ENCODE measurements around the gene LEPR.
"Not testable (repeated sequence)": the region's sequence is repeated elsewhere in the genome, so short reads cannot be mapped to it uniquely, and the experiment has no call there.

Gene LEPR, protein sequence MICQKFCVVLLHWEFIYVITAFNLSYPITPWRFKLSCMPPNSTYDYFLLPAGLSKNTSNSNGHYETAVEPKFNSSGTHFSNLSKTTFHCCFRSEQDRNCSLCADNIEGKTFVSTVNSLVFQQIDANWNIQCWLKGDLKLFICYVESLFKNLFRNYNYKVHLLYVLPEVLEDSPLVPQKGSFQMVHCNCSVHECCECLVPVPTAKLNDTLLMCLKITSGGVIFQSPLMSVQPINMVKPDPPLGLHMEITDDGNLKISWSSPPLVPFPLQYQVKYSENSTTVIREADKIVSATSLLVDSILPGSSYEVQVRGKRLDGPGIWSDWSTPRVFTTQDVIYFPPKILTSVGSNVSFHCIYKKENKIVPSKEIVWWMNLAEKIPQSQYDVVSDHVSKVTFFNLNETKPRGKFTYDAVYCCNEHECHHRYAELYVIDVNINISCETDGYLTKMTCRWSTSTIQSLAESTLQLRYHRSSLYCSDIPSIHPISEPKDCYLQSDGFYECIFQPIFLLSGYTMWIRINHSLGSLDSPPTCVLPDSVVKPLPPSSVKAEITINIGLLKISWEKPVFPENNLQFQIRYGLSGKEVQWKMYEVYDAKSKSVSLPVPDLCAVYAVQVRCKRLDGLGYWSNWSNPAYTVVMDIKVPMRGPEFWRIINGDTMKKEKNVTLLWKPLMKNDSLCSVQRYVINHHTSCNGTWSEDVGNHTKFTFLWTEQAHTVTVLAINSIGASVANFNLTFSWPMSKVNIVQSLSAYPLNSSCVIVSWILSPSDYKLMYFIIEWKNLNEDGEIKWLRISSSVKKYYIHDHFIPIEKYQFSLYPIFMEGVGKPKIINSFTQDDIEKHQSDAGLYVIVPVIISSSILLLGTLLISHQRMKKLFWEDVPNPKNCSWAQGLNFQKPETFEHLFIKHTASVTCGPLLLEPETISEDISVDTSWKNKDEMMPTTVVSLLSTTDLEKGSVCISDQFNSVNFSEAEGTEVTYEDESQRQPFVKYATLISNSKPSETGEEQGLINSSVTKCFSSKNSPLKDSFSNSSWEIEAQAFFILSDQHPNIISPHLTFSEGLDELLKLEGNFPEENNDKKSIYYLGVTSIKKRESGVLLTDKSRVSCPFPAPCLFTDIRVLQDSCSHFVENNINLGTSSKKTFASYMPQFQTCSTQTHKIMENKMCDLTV

GRCh38 chr1:65420590-65421350, at the start of gene LEPR, which contains the start of gene LEPROT:
LEPR (plus strand) TSS chr1:65420668; CDS start chr1:65565566, 144,898 bp downstream.
LEPROT (plus strand) TSS chr1:65420668; CDS start chr1:65420725, 57 bp downstream.
- DNase-seq = no peak

GRCh38 chr1:65371544-65371943, 48.9 kb upstream of the LEPR start:
- DNase-seq = no peak

DNA sequence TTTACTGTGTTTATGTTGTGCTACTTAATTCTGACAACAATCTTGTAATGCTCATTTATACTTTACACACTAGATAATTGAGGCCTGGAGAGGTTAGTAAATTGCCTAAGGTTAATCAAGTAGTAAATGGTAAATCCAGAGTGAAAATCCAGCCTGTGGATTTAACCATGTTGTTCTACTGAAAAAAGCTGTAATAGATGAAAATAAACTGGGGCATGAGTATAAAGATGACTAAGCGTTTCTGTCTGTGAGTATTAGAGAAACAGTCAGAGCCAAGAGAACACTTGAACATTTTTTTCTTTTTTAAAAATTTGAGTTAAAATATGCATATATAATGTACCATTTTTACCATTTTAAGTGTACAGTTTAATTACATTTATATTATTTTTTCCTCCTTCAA, 47.9 kb upstream of the LEPR start:
- no peak for DNase-seq

GRCh38 chr1:65377496-65378246, 42.8 kb upstream of the LEPR start:
- no peak for DNase-seq

DNA sequence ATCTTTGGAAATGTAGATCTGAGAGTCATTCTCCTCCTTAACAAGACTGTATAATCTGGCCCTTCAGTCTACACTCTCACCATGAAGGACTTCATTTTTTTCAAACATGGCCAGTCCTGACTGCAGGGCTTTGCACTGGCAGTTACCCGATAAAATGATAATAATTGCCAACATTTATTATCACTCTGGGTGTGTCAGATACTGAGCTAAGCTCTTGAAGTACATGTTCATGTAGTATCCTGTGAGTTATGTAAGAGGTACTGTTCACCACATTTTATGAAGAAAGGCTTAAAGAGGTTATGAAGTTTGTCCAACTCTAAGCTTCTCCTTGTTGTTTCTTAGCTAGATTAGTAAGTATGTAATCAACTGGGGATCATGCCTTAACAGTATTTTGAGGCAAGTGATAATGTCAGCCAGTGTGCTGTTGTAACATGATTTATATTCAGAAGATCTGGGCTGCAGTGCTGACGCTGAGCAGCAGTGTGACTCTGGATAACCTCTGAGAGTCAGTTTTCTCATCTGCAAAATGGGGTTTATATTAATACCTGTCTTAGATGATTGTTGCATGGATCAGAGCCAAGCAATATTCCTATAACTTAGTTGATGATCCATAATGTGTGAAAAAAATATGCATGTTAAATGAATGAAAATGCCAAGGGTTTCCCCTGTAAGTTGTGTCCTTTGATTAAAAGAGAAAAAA, 42.1 kb upstream of the LEPR start:
- no peak for DNase-seq

DNA sequence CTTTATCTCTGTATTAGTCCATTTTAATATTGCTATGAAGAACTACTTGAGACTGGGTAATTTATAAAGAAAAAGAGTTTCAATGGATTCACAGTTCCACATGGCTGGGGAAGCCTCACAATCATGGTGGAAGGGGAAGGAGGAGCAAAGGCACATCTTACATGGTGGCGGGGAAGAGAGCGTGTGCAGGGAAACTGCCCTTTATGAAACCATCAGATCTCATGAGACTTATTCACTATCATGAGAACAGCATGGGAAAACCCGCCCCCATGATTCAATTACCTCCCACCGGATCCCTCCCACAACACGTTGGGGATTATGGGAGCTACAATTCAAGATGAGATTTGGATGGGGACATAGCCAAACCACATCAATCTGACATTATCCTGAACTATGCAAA, 36.0 kb upstream of the LEPR start:
- not testable (repeated sequence) for DNase-seq

DNA sequence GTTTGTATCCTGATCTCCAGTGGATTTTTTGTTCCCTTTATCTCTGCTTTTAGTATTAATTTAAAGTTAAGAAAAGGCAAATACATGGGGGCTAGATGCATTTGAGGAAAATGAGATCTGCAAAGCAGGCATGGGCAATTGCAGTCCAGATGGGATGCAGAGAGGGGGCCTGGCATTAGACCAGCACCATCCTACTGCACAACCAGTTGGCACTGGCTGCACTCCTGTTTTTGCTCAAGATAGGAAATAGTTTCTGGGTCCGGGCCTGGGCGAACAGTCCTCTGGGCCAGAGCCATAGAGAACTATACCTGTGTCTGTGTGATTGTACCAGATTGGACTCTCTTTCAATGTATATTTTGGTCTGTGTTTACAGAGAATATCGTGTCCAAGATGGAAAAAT, 34.0 kb upstream of the LEPR start:
- no peak for DNase-seq

GRCh38 chr1:65387821-65388220, 32.6 kb upstream of the LEPR start:
- no peak for DNase-seq

- no peak for DNase-seq
These were observed 31.4 kb upstream of the LEPR start for GRCh38 chr1:65388908-65389695.

GRCh38 chr1:65392497-65392896, 28.0 kb upstream of the LEPR start:
- no peak for DNase-seq

GRCh38 chr1:65393347-65393746, 27.1 kb upstream of the LEPR start:
- DNase-seq = no peak

DNA sequence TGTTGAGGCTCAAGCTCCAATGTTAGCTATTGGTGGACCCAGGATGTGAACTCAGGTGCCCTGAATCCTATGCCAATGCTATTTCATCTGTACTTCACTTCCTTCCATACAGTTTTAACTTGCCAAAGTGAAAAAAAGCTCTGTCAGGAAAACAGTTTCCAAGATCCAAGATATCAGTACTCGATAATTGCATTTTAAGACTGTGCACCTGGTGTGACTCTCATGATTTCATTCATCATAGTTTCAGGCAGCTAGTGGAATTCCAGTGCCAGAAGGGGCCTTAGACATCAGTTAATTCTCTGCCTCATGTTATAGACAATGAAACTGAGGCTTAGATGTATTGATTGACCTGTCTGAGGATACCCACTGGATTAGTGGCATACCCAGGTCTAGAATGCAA, 26.5 kb upstream of the LEPR start:
- DNase-seq = no peak

GRCh38 chr1:65395887-65396612, 24.4 kb upstream of the LEPR start:
- DNase-seq = no peak

DNA sequence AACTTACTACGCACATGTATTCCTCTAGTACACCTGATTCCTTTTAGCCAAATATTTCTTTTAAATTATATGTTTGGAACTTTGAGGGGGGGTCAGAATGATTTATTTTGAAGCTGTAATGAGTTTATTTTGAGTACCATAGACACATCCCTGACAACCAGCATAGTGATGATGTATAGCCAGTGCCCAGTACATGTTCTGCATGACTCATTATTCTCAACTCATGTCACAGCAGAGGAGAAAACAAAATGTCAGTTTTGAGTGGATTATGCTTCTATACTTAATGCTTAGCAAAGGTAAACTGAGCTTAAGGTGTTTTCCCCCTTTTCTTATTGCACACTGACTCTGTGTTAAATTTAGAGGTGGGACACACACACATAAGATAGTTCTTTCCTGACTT, 22.4 kb upstream of the LEPR start:
- DNase-seq = no peak

DNA sequence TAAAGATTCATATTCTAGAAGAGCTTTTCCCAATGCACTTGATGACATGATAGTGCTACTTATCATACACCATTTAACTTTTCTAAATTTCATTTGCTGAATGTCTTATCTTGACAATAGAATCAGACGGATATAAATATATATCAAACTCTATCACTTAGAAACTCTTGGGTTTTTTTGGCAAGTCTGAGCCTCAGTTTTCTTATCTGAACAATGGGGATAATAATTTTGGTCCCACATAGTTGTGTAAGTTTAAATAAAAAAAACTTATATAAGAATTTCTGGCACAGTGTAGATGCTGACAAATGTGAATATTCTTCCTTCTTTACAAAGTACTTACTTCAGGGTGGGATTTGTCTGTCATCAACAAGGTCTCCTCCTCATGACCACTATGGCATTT, 21.5 kb upstream of the LEPR start:
- DNase-seq = no peak

DNA sequence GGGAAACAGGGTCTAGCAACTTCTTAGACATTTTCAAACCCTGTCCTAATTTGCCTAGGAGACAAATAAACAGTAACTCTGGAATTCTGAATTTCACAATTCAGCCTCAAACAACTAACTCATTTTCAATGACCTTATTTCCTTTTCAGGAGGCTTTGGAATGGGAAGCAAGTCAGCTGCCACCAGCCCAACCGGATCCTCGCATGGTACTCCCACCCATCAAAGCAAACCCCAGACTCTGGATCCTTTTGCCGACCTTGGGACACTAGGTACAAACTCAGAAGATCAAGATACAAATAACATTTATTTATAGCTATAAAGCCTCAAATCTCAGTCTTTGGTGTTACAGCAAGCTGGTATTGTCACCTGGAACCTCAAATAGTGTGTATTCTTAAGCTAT, 18.9 kb upstream of the LEPR start:
- no peak for DNase-seq

DNA sequence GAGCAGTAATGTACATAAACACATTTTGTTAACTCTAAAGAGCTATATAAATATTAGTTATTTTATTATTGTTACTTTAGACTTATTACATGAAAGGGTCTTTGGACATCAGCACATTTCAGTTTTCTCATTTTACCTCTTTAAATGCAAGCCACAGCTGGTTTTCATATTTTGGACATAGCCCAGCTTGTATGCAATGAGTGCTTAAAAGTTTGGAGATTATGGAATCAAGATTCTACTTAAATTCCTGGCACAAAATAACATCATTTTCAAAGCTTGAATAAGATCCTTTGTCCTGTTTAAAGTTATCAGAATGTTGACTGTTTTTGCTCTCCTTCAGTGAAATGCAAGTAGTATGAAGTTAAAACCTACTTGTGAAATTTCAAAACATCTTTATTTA, 15.5 kb upstream of the LEPR start:
- no peak for DNase-seq

GRCh38 chr1:65407877-65408276, 12.6 kb upstream of the LEPR start:
- no peak for DNase-seq

DNA sequence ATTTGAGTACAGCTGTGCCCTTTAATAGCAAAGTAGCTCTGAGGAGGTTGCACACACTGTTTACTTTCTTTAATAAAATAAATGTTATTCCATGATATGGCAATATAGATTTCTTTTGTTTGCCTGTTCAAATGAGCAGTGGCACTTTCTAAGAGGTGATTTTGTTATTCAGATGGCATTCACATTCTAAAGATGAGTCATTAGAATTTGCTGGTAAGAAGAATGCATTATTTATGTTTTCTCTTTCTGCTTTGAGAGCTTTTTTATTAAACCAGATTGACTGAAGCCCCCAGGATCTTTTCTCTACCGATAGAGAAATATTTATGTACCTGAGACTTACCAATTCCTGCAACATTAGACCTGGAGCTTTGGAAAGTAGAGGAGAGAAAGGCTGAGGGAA, 11.2 kb upstream of the LEPR start:
- DNase-seq = no peak
